Measurements from ENCODE around the gene OR2AG2. TPM values are rescaled to one million over a fixed set of nuclear protein-coding genes. Genes with fewer than 3 reads are reported as not detected.

OR2AG2 gene
- total and polyA plus RNA-seq, 4 donors = 0.01 to 0.18 (median 0.06) TPM; not detected in 1

DNA sequence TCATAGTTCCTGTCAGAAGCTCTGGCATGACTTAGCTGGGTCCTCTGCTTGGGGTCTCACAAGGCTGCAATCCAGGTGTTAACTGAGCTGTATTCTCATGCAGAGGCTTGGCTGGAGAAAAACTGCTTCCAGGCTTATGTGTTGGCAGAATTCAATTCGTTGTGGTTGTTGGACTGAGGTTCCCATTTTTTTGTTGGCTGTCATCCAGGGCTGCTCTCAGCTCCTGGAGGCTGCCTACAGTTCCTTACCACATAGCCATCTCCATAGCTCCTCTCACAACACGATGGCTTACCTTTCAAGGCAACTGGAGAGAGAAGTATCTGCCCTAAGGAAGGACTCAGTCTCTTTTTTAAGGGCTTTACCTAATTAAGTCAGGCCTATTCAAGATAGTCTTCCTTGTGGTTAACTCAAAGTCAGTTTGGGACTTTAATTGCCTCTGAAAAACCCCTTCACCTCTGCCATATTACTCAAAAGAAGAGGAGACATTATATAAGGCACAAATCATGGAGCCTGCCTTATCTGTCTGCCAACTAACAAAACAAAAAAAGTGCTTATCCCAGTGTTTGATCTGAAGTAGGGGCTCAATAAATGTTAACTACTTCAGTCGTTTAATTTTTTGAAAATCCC, 35.2 kb downstream of the OR2AG2 start:
- DNase-seq = no peak
- no peak for ATAC-seq (ENCODE audit: insufficient read depth, low FRiP score)
- H3K4me1 ChIP-seq (ENCODE audit: control insufficient read depth in 5 of 5, insufficient read depth in 5 of 5, low read length in 5 of 5) = no peaks in the 10 kb centered on the region
- no peaks in the 10 kb centered on the region for H3K27me3 ChIP-seq (ENCODE audit: control insufficient read depth in 3 of 3, insufficient read depth in 3 of 3, low read length in 2 of 3)
- H3K27ac ChIP-seq (ENCODE audit: low read depth in 1 of 2, low read length in 1 of 2) = no peak overlapping the region
- no peak overlapping the region for H3K4me3 ChIP-seq
- H3K9me3 ChIP-seq (ENCODE audit: control insufficient read depth in 4 of 4, insufficient read depth in 3 of 4, low read length in 3 of 4) = peaks cover 0 to 3% (median 0%) of the 10 kb centered on the region in 4 donors
- H3K36me3 ChIP-seq (ENCODE audit: control insufficient read depth in 4 of 4, insufficient read depth in 4 of 4, low read length in 4 of 4) = no peaks in the 10 kb centered on the region
- TF ChIP-seq, protein P1, sequence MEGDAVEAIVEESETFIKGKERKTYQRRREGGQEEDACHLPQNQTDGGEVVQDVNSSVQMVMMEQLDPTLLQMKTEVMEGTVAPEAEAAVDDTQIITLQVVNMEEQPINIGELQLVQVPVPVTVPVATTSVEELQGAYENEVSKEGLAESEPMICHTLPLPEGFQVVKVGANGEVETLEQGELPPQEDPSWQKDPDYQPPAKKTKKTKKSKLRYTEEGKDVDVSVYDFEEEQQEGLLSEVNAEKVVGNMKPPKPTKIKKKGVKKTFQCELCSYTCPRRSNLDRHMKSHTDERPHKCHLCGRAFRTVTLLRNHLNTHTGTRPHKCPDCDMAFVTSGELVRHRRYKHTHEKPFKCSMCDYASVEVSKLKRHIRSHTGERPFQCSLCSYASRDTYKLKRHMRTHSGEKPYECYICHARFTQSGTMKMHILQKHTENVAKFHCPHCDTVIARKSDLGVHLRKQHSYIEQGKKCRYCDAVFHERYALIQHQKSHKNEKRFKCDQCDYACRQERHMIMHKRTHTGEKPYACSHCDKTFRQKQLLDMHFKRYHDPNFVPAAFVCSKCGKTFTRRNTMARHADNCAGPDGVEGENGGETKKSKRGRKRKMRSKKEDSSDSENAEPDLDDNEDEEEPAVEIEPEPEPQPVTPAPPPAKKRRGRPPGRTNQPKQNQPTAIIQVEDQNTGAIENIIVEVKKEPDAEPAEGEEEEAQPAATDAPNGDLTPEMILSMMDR (IDR thresholded peaks at IDR 0.05; ENCODE audit: control extremely low read depth, extremely low read depth) = no peak
- no peak overlapping the region for H3K9ac ChIP-seq (ENCODE audit: insufficient read depth in 1 of 2, low read length in 2 of 2)
- WGBS, 2 donors = 46 to 51% methylated on average over 3 of the region's 3 CpGs

DNA sequence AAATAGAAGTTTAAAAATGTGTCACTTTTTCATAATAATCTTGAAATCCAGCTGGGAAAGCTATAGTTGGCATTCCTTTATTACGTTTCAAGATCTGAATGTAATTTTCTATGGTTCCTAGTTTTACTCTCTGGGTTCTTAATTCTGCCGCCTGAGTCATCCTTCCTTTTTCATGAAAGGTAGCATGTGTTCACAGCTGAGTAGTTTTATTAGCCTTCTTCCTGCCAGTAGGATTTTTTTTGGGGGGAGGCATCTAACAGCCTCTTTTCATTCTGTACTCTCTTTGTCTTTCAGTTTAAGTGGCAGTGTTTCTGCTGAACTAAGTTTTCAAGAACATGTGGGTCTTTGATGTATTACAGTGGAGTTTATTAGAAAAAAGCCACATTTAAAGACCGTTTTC, 36.5 kb downstream of the OR2AG2 start:
- H3K36me3 ChIP-seq (ENCODE audit: control insufficient read depth in 4 of 4, insufficient read depth in 4 of 4, low read length in 4 of 4) = no peaks in the 10 kb centered on the region
- no peaks in the 10 kb centered on the region for H3K27me3 ChIP-seq (ENCODE audit: control insufficient read depth in 3 of 3, insufficient read depth in 3 of 3, low read length in 2 of 3)
- H3K9me3 ChIP-seq (ENCODE audit: control insufficient read depth in 4 of 4, insufficient read depth in 3 of 4, low read length in 3 of 4) = peaks cover 0 to 3% (median 0%) of the 10 kb centered on the region in 4 donors
- 38 to 50% methylated on average over 3 of the region's 3 CpGs for WGBS, 2 donors
- no peaks in the 10 kb centered on the region for H3K4me1 ChIP-seq (ENCODE audit: control insufficient read depth in 5 of 5, insufficient read depth in 5 of 5, low read length in 5 of 5)
- no peak overlapping the region for H3K27ac ChIP-seq (ENCODE audit: low read depth in 1 of 2, low read length in 1 of 2)
- TF ChIP-seq, protein P1 (IDR thresholded peaks at IDR 0.05; ENCODE audit: control extremely low read depth, extremely low read depth) = no peak
- no peak overlapping the region for H3K4me3 ChIP-seq
- DNase-seq (no peak), ATAC-seq (ENCODE audit: insufficient read depth, low FRiP score) (no peak)
- no peak overlapping the region for H3K9ac ChIP-seq (ENCODE audit: insufficient read depth in 1 of 2, low read length in 2 of 2)

DNA sequence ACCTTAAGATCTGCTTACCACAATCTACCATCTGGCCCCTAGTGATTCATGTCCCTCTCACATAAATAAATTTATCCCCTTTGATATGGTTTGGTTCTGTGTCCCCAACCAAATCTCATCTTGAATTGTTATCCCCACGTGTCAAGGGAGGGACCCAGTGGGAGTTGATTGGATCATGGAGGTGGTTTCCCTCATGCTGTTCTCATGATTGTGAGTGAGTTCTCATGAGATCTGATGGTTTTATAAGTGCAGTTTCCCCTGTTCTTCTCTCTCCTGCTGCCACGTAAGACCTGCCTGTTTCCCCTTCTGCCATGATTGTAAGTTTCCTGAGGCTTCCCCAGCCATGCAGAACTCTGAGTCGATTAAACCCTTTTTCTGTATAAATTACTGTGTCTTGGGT, 37.2 kb downstream of the OR2AG2 start:
- DNase-seq (no peak), ATAC-seq (ENCODE audit: insufficient read depth, low FRiP score) (no peak)
- Histone ChIP-seq H3K4me1 (ENCODE audit: control insufficient read depth in 5 of 5, insufficient read depth in 5 of 5, low read length in 5 of 5) (no peaks in the 10 kb centered on the region), H3K4me3 (no peak overlapping the region), H3K9ac (ENCODE audit: insufficient read depth in 1 of 2, low read length in 2 of 2) (no peak overlapping the region), H3K27ac (ENCODE audit: low read depth in 1 of 2, low read length in 1 of 2) (no peak overlapping the region), H3K9me3 (ENCODE audit: control insufficient read depth in 4 of 4, insufficient read depth in 3 of 4, low read length in 3 of 4) (peaks cover 0 to 3% (median 0%) of the 10 kb centered on the region in 4 donors), H3K27me3 (ENCODE audit: control insufficient read depth in 3 of 3, insufficient read depth in 3 of 3, low read length in 2 of 3) (no peaks in the 10 kb centered on the region), H3K36me3 (ENCODE audit: control insufficient read depth in 4 of 4, insufficient read depth in 4 of 4, low read length in 4 of 4) (no peaks in the 10 kb centered on the region)
- WGBS, 2 donors = 77 to 87% methylated on average over 3 of the region's 3 CpGs
- TF ChIP-seq, protein P1 (IDR thresholded peaks at IDR 0.05; ENCODE audit: control extremely low read depth, extremely low read depth) = no peak

All from lung (tissue), 12 donors.